GM21786 (cell line): ENCODE data around the gene DPCD.

Experiments used
- ATAC-seq: cut with Tn5 transposase; IDR thresholded peaks from one replicate; pipeline ENCODE4 v1.9.1; 2021; ENCODE audit not compliant: unreplicated experiment

DPCD gene

GRCh38 chr10:101587725-101588653, at the start of gene DPCD, which contains the start of gene POLL:
DPCD (plus strand) TSS chr10:101588321; CDS start chr10:101588337, 16 bp downstream.
POLL (minus strand) TSS chr10:101588257; CDS start chr10:101587360, 897 bp downstream.
- peak; percentile 99 for ATAC-seq

- ATAC-seq, result no peak
These were observed 49.7 kb upstream of the DPCD start for GRCh38 chr10:101538446-101538845.

GRCh38 chr10:101545898-101546297, 42.2 kb upstream of the DPCD start:
- ATAC-seq, result no peak

GRCh38 chr10:101550965-101551364, 37.2 kb upstream of the DPCD start:
- no peak for ATAC-seq

GRCh38 chr10:101552442-101552841, 35.7 kb upstream of the DPCD start:
- ATAC-seq, result no peak

- no peak for ATAC-seq
These were observed 30.6 kb upstream of the DPCD start for GRCh38 chr10:101557541-101557940.

GRCh38 chr10:101558204-101558603, 29.9 kb upstream of the DPCD start:
- no peak for ATAC-seq

GRCh38 chr10:101558671-101559595, 29.2 kb upstream of the DPCD start:
- no peak for ATAC-seq

- ATAC-seq, result no peak
These were observed 28.4 kb upstream of the DPCD start for GRCh38 chr10:101559596-101560297.

GRCh38 chr10:101560298-101561067, 27.6 kb upstream of the DPCD start:
- ATAC-seq, result no peak

- ATAC-seq, result no peak
These were observed 26.8 kb upstream of the DPCD start for GRCh38 chr10:101561068-101561915.

- ATAC-seq, result no peak
These were observed 25.9 kb upstream of the DPCD start for GRCh38 chr10:101562231-101562630.

- no peak for ATAC-seq
These were observed 25.1 kb upstream of the DPCD start for GRCh38 chr10:101563007-101563406.

GRCh38 chr10:101563497-101564040, 24.6 kb upstream of the DPCD start:
- ATAC-seq, result no peak

- no peak for ATAC-seq
These were observed 23.6 kb upstream of the DPCD start for GRCh38 chr10:101564490-101564991.

- no peak for ATAC-seq
These were observed 22.7 kb upstream of the DPCD start for GRCh38 chr10:101565370-101565900.

- no peak for ATAC-seq
These were observed 22.2 kb upstream of the DPCD start for GRCh38 chr10:101565936-101566332.

GRCh38 chr10:101566333-101567164, 21.6 kb upstream of the DPCD start:
- ATAC-seq, result no peak
